Suprapubic skin (tissue), 4 donors: ENCODE results near the gene SCN5A. TPM values are rescaled to one million over a fixed set of nuclear protein-coding genes. Genes with fewer than 3 reads are reported as not detected.

Source experiments
- DNase-seq, 2 donors: peaks; one replicate each; pipeline ENCODE4 v3.0.0-alpha.2; 2019; ENCODE audit warnings: low spot score in 2 of 2
- H3K27ac ChIP-seq: fragments of 200-600 bp; sonication (generic); one replicate; pipeline ENCODE4 v1.5.1; 2019
- H3K27me3 ChIP-seq: fragments of 200-600 bp; sonication (generic); one replicate; pipeline ENCODE4 v1.5.1; 2019
- H3K36me3 ChIP-seq: fragments of 200-600 bp; sonication (generic); one replicate; pipeline ENCODE4 v1.5.1; 2019
- H3K4me1 ChIP-seq: fragments of 200-600 bp; sonication (generic); one replicate; pipeline ENCODE4 v1.5.1; 2019
- H3K4me3 ChIP-seq: fragments of 200-600 bp; sonication (generic); one replicate; pipeline ENCODE4 v1.5.1; 2019; ENCODE audit warnings: mild to moderate bottlenecking
- H3K9me3 ChIP-seq: fragments of 200-600 bp; sonication (generic); one replicate; pipeline ENCODE4 v1.5.1; 2019
- EP300 ChIP-seq: sonication (generic); formaldehyde crosslinking; IDR thresholded peaks from one replicate; pipeline ENCODE4 v1.6.1; 2017; ENCODE audit warnings: antibody characterized with exemption
- POLR2A ChIP-seq, 2 donors: fragments of 450-650 bp; IDR thresholded peaks; one replicate each; pipeline ENCODE4 v1.6.1; 2017; ENCODE audit warnings: antibody characterized with exemption in 2 of 2, mild to moderate bottlenecking in 2 of 2, moderate library complexity in 2 of 2
- POLR2AphosphoS5 ChIP-seq, 3 donors: sonication (generic); formaldehyde crosslinking; IDR thresholded peaks; one replicate each; pipeline ENCODE4 v1.6.1; 2017; ENCODE audit warnings: antibody characterized with exemption in 3 of 3
- WGBS: methylation state at CpG from one replicate; pipeline ENCODE4 v1.1.5; 2018; 5-methylcytosine and 5-hydroxymethylcytosine counted together
- total RNA-seq, 4 donors: library from RNA; depleted of rRNA; stranded (reverse); fragments of >200 nt; gene quantifications; one replicate each; pipeline ENCODE4 v1.1.0, GENCODE V29; 2016
- TF ChIP-seq, protein P1 (sequence below), 2 donors: fragments of 200-600 bp in 1 of 2; fragments of 450-650 bp in 1 of 2; sonication (generic) in 1 of 2; IDR thresholded peaks; one replicate each; pipeline ENCODE4 v1.5.1; 2016 to 2019; ENCODE audit warnings: antibody characterized with exemption in 2 of 2, mild to moderate bottlenecking in 1 of 2, moderate library complexity in 1 of 2

The SCN5A gene
- total RNA-seq, 4 donors from 2014 or later, result 0.15 to 1.1 (median 1.0) TPM; not detected in 1

- peak in 1 of 2 donors; percentile 28 for DNase-seq
- 94% methylated on average over 6 of the region's 6 CpGs for WGBS
Measured at GRCh38 chr3:38604246-38604645, 45.2 kb downstream of the SCN5A start.

DNA sequence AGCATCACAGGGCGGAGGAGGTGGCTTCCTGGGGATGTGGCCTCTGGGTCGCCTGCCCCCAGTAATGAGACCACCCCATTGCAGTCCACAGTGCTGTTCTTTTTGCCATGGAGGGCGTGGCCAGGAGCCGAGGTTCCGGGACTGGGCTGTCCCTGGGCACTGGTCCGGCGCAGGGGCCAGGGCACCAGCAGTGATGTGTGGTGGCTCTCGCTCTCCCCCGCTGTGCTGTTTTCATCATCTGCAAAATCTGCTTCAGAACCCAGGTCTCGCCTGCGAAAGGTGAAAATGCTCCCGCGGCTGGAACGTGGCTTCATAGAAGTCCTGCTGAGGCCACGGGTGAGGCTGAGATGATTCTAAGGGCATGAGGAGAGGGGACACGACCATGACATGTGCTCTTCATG is 45.8 kb downstream of the SCN5A start:
- peak in 1 of 2 donors; percentile 30 for DNase-seq
- TF ChIP-seq, protein P1, sequence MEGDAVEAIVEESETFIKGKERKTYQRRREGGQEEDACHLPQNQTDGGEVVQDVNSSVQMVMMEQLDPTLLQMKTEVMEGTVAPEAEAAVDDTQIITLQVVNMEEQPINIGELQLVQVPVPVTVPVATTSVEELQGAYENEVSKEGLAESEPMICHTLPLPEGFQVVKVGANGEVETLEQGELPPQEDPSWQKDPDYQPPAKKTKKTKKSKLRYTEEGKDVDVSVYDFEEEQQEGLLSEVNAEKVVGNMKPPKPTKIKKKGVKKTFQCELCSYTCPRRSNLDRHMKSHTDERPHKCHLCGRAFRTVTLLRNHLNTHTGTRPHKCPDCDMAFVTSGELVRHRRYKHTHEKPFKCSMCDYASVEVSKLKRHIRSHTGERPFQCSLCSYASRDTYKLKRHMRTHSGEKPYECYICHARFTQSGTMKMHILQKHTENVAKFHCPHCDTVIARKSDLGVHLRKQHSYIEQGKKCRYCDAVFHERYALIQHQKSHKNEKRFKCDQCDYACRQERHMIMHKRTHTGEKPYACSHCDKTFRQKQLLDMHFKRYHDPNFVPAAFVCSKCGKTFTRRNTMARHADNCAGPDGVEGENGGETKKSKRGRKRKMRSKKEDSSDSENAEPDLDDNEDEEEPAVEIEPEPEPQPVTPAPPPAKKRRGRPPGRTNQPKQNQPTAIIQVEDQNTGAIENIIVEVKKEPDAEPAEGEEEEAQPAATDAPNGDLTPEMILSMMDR (IDR thresholded peaks at IDR 0.05), result no peak
- TF ChIP-seq POLR2A (IDR thresholded peaks at IDR 0.05) (no peak), POLR2AphosphoS5 (IDR thresholded peaks at IDR 0.05) (no peak), EP300 (no peak)

More at GRCh38 chr3:38604246-38604645, 45.2 kb downstream of the SCN5A start:
- Histone ChIP-seq H3K4me3 (no peak overlapping the region), H3K9me3 (no peaks in the 10 kb centered on the region), H3K4me1 (no peaks in the 10 kb centered on the region), H3K36me3 (no peaks in the 10 kb centered on the region), H3K27ac (no peak overlapping the region), H3K27me3 (no peaks in the 10 kb centered on the region)
- TF ChIP-seq, protein P1 (IDR thresholded peaks at IDR 0.05), result no peak
- TF ChIP-seq POLR2A (IDR thresholded peaks at IDR 0.05) (no peak), POLR2AphosphoS5 (IDR thresholded peaks at IDR 0.05) (no peak), EP300 (no peak)

DNA sequence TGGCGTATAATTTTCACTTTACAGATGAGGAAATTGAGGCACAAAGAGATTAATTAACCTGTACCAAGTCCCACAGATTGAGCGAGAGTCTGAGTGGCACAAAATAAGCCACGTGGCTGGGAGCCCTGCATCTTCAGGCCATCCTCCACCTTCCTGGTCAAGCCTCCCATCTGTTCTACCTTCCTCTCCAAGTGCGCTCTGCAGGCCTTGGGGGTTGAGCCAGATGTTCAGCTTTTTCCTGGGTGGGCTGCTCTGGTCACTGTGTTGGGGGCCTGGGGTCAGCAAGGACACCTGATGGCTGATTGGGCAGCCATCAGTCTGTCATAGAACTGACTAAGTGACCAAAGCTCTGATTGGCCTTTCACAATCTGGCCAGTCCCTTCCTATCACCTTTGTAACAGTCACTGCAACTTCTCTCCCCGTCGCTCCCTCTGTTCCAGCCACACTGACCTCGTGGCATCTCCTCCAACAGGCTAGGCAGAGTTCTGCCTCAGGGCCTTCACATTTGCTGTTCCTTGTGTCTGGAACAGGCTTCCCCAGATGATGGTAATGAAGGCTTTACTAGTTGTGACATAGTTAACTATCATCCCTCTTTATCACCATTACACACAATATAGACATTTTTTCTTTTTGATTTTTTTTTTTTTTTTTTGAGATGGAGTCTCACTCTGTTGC is 46.8 kb downstream of the SCN5A start:
- DNase-seq, result no peak
- WGBS, result 87% methylated on average over 7 of the region's 7 CpGs
- H3K27me3 ChIP-seq, result no peaks in the 10 kb centered on the region
- no peaks in the 10 kb centered on the region for H3K36me3 ChIP-seq
- no peaks in the 10 kb centered on the region for H3K4me1 ChIP-seq
- H3K9me3 ChIP-seq, result no peaks in the 10 kb centered on the region
- no peak for TF ChIP-seq EP300
- TF ChIP-seq, protein P1 (IDR thresholded peaks at IDR 0.05), result no peak
- no peak overlapping the region for H3K27ac ChIP-seq
- H3K4me3 ChIP-seq, result no peak overlapping the region

More for the DNA sequence above, 45.8 kb downstream of the SCN5A start:
- H3K9me3 ChIP-seq, result no peaks in the 10 kb centered on the region
- H3K4me3 ChIP-seq, result no peak overlapping the region
- no peaks in the 10 kb centered on the region for H3K36me3 ChIP-seq
- no peaks in the 10 kb centered on the region for H3K27me3 ChIP-seq
- WGBS, result 94% methylated on average over 16 of the region's 16 CpGs
- H3K27ac ChIP-seq, result no peak overlapping the region
- no peaks in the 10 kb centered on the region for H3K4me1 ChIP-seq

- Histone ChIP-seq H3K4me3 (no peak overlapping the region), H3K27ac (no peak overlapping the region), H3K9me3 (no peaks in the 10 kb centered on the region), H3K4me1 (no peaks in the 10 kb centered on the region), H3K27me3 (no peaks in the 10 kb centered on the region), H3K36me3 (no peaks in the 10 kb centered on the region)
- TF ChIP-seq, protein P1 (IDR thresholded peaks at IDR 0.05), result no peak
- WGBS, result 87% methylated on average over 3 of the region's 3 CpGs
- no peak for DNase-seq
Measured at GRCh38 chr3:38601956-38602550, 47.4 kb downstream of the SCN5A start.

- H3K27me3 ChIP-seq, result no peaks in the 10 kb centered on the region
- no peak for TF ChIP-seq EP300
- TF ChIP-seq POLR2A (IDR thresholded peaks at IDR 0.05), result no peak
- TF ChIP-seq POLR2AphosphoS5 (IDR thresholded peaks at IDR 0.05), result no peak
- TF ChIP-seq, protein P1 (IDR thresholded peaks at IDR 0.05), result no peak
- H3K4me1 ChIP-seq, result no peaks in the 10 kb centered on the region
- H3K27ac ChIP-seq, result no peak overlapping the region
- no peaks in the 10 kb centered on the region for H3K9me3 ChIP-seq
- H3K36me3 ChIP-seq, result no peaks in the 10 kb centered on the region
- no peak for DNase-seq
- no peak overlapping the region for H3K4me3 ChIP-seq
- WGBS, result 78% methylated on average over 1 of the region's 1 CpG
Measured at GRCh38 chr3:38600551-38600950, 48.9 kb downstream of the SCN5A start.
